GM18867 (cell line): ENCODE data around the gene ABTB2.

Source experiments
- ATAC-seq: cut with Tn5 transposase; IDR thresholded peaks from one replicate; pipeline ENCODE4 v1.9.1; 2021; ENCODE audit warnings: mild to moderate bottlenecking, moderate library complexity; ENCODE audit not compliant: unreplicated experiment

Gene ABTB2

GRCh38 chr11:34344410-34344767, 13.4 kb downstream of the ABTB2 start:
- ATAC-seq, result no peak

- ATAC-seq, result no peak
These were observed 14.1 kb downstream of the ABTB2 start for GRCh38 chr11:34343686-34344085.

GRCh38 chr11:34343153-34343552, 14.7 kb downstream of the ABTB2 start:
- no peak for ATAC-seq

GRCh38 chr11:34341931-34342533, 15.8 kb downstream of the ABTB2 start:
- ATAC-seq, result no peak

GRCh38 chr11:34341096-34341495, 16.7 kb downstream of the ABTB2 start:
- no peak for ATAC-seq

- ATAC-seq, result no peak
These were observed 17.2 kb downstream of the ABTB2 start for GRCh38 chr11:34340653-34341052.

GRCh38 chr11:34339149-34340064, 18.4 kb downstream of the ABTB2 start:
- no peak for ATAC-seq

- no peak for ATAC-seq
These were observed 20.8 kb downstream of the ABTB2 start for GRCh38 chr11:34337016-34337415.

GRCh38 chr11:34335801-34336200, 22.0 kb downstream of the ABTB2 start:
- ATAC-seq, result no peak

- ATAC-seq, result peak; percentile 61
These were observed 22.5 kb downstream of the ABTB2 start for GRCh38 chr11:34335331-34335730.

GRCh38 chr11:34333787-34334186, 24.0 kb downstream of the ABTB2 start:
- no peak for ATAC-seq

GRCh38 chr11:34332524-34332923, 25.3 kb downstream of the ABTB2 start:
- ATAC-seq, result no peak

GRCh38 chr11:34331736-34332135, 26.1 kb downstream of the ABTB2 start:
- ATAC-seq, result no peak

GRCh38 chr11:34331329-34331728, 26.5 kb downstream of the ABTB2 start:
- no peak for ATAC-seq

GRCh38 chr11:34330653-34331052, 27.2 kb downstream of the ABTB2 start:
- ATAC-seq, result no peak

- no peak for ATAC-seq
These were observed 27.9 kb downstream of the ABTB2 start for GRCh38 chr11:34329876-34330275.

GRCh38 chr11:34328632-34328910, 29.2 kb downstream of the ABTB2 start:
- no peak for ATAC-seq

GRCh38 chr11:34327804-34328631, 29.8 kb downstream of the ABTB2 start:
- ATAC-seq, result no peak

- no peak for ATAC-seq
These were observed 33.3 kb downstream of the ABTB2 start for GRCh38 chr11:34324466-34324865.

GRCh38 chr11:34323601-34324000, 34.2 kb downstream of the ABTB2 start:
- no peak for ATAC-seq

- ATAC-seq, result no peak
These were observed 39.4 kb downstream of the ABTB2 start for GRCh38 chr11:34318111-34319037.
